ENCODE data around the gene CEP70. TPM values are rescaled to one million over a fixed set of nuclear protein-coding genes. Genes with fewer than 3 reads are reported as not detected.

CEP70 gene
- total and polyA plus RNA-seq, 2 of the 13 experiments (the other 11 are each of a cell fraction or from before 2014, with no cell fraction given) = 4.0 to 22.3 TPM

- TF ChIP-seq RNF219 (CRISPR knock-in tag; IDR thresholded peaks at IDR 0.05) (no peak), UBTF (CRISPR knock-in tag; IDR thresholded peaks at IDR 0.05) (peak; percentile 99), ZBTB49 (CRISPR knock-in tag; IDR thresholded peaks at IDR 0.05; ENCODE audit: borderline replicate concordance) (no peak), ZNF660 (CRISPR knock-in tag; IDR thresholded peaks at IDR 0.05; ENCODE audit: borderline replicate concordance, low read depth) (peak; percentile 40; the same call in 1 of the 2 replicates), SIX4 (CRISPR knock-in tag; IDR thresholded peaks at IDR 0.05) (no peak), GTF3A (CRISPR knock-in tag; conservative IDR thresholded peaks at IDR 0.05) (0 out of 2 replicates have a peak, but pooled peaks have one; percentile 64), ZNF251 (CRISPR knock-in tag; IDR thresholded peaks at IDR 0.05) (no peak), ZNF629 (CRISPR knock-in tag; conservative IDR thresholded peaks at IDR 0.05) (no peak), MBD4 (IDR thresholded peaks at IDR 0.05; ENCODE audit: borderline replicate concordance, low read length) (no peak), ZNF616 (CRISPR knock-in tag; IDR thresholded peaks at IDR 0.05; ENCODE audit: low read depth) (0 out of 2 replicates have a peak, but pooled peaks have one; percentile 57), GZF1 (CRISPR knock-in tag; IDR thresholded peaks at IDR 0.05) (no peak), SAFB2 (CRISPR knock-in tag; IDR thresholded peaks at IDR 0.05; ENCODE audit: borderline replicate concordance, low read depth) (no peak), NFE2 (CRISPR knock-in tag; IDR thresholded peaks at IDR 0.05) (no peak), MTA3 (CRISPR knock-in tag; IDR thresholded peaks at IDR 0.05) (no peak), TRIM24 (CRISPR knock-in tag; IDR thresholded peaks at IDR 0.05) (no peak)
- TF ChIP-seq, protein P1, sequence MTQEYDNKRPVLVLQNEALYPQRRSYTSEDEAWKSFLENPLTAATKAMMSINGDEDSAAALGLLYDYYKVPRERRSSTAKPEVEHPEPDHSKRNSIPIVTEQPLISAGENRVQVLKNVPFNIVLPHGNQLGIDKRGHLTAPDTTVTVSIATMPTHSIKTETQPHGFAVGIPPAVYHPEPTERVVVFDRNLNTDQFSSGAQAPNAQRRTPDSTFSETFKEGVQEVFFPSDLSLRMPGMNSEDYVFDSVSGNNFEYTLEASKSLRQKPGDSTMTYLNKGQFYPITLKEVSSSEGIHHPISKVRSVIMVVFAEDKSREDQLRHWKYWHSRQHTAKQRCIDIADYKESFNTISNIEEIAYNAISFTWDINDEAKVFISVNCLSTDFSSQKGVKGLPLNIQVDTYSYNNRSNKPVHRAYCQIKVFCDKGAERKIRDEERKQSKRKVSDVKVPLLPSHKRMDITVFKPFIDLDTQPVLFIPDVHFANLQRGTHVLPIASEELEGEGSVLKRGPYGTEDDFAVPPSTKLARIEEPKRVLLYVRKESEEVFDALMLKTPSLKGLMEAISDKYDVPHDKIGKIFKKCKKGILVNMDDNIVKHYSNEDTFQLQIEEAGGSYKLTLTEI (CRISPR knock-in tag; conservative IDR thresholded peaks at IDR 0.05) = no peak
- TF ChIP-seq, protein P2, sequence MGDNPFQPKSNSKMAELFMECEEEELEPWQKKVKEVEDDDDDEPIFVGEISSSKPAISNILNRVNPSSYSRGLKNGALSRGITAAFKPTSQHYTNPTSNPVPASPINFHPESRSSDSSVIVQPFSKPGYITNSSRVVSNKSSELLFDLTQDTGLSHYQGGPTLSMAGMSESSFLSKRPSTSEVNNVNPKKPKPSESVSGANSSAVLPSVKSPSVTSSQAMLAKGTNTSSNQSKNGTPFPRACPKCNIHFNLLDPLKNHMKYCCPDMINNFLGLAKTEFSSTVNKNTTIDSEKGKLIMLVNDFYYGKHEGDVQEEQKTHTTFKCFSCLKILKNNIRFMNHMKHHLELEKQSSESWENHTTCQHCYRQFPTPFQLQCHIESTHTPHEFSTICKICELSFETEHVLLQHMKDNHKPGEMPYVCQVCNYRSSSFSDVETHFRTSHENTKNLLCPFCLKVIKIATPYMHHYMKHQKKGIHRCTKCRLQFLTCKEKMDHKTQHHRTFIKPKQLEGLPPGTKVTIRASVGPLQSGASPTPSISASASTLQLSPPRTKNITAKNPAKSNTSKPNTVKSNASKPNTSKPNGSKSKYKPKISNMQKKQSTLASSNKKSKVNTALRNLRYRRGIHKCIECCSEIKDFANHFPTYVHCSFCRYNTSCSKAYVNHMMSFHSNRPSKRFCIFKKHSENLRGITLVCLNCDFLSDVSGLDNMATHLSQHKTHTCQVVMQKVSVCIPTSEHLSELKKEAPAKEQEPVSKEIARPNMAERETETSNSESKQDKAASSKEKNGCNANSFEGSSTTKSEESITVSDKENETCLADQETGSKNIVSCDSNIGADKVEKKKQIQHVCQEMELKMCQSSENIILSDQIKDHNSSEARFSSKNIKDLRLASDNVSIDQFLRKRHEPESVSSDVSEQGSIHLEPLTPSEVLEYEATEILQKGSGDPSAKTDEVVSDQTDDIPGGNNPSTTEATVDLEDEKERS (CRISPR knock-in tag; IDR thresholded peaks at IDR 0.05) = no peak; the same call in 1 of the 2 replicates
These were observed 14.5 kb upstream of the CEP70 start, which contains the start of gene FAIM (continued) for GRCh38 chr3:138608322-138609135.
